GM03348 (cell line): ENCODE results near the gene SLC17A3.

ENCODE experiments used
- DNase-seq: peaks from one replicate; pipeline ENCODE4 v3.0.0; 2012; ENCODE audit warnings: low spot score

SLC17A3 gene

GRCh38 chr6:25889877-25890853 lies 16.1 kb upstream of the SLC17A3 start:
- peak; percentile 58 for DNase-seq

GRCh38 chr6:25888626-25889025 lies 14.6 kb upstream of the SLC17A3 start:
- no peak for DNase-seq

- DNase-seq: no peak
These were observed 12.0 kb upstream of the SLC17A3 start for GRCh38 chr6:25886066-25886465.

GRCh38 chr6:25883991-25884390 lies 9.9 kb upstream of the SLC17A3 start:
- DNase-seq: peak; percentile 36

GRCh38 chr6:25883536-25883935 lies 9.5 kb upstream of the SLC17A3 start:
- no peak for DNase-seq

- DNase-seq: no peak
These were observed 8.0 kb upstream of the SLC17A3 start for GRCh38 chr6:25882051-25882496.

GRCh38 chr6:25880601-25881000 lies 6.6 kb upstream of the SLC17A3 start:
- no peak for DNase-seq

- DNase-seq: no peak
These were observed 4.8 kb upstream of the SLC17A3 start for GRCh38 chr6:25878721-25879322.

- DNase-seq: no peak
These were observed 2.0 kb upstream of the SLC17A3 start for GRCh38 chr6:25875926-25876602.

- DNase-seq: no peak
These were observed 1.5 kb upstream of the SLC17A3 start for GRCh38 chr6:25875563-25875905.

GRCh38 chr6:25874822-25875562 lies 949 bp upstream of the SLC17A3 start:
- no peak for DNase-seq

GRCh38 chr6:25872814-25873213 lies 1.2 kb downstream of the SLC17A3 start:
- DNase-seq: no peak

- no peak for DNase-seq
These were observed 4.2 kb downstream of the SLC17A3 start for GRCh38 chr6:25869840-25870239.

- DNase-seq: no peak
These were observed 5.4 kb downstream of the SLC17A3 start for GRCh38 chr6:25868436-25869183.

- no peak for DNase-seq
These were observed 8.0 kb downstream of the SLC17A3 start for GRCh38 chr6:25866011-25866410.

GRCh38 chr6:25863360-25863759 lies 10.7 kb downstream of the SLC17A3 start:
- no peak for DNase-seq

GRCh38 chr6:25862199-25862598 lies 11.8 kb downstream of the SLC17A3 start:
- no peak for DNase-seq

GRCh38 chr6:25852756-25853155 lies 21.3 kb downstream of the SLC17A3 start:
- DNase-seq: no peak

- no peak for DNase-seq
These were observed 22.1 kb downstream of the SLC17A3 start for GRCh38 chr6:25851961-25852360.

GRCh38 chr6:25844518-25844917 lies 29.5 kb downstream of the SLC17A3 start:
- DNase-seq: no peak

GRCh38 chr6:25842526-25842925 lies 31.5 kb downstream of the SLC17A3 start:
- no peak for DNase-seq
